ENCODE data around the gene VPS52.
"Not testable (repeated sequence)": the region's sequence is repeated elsewhere in the genome, so short reads cannot be mapped to it uniquely, and the experiment has no call there.

Gene VPS52

DNA sequence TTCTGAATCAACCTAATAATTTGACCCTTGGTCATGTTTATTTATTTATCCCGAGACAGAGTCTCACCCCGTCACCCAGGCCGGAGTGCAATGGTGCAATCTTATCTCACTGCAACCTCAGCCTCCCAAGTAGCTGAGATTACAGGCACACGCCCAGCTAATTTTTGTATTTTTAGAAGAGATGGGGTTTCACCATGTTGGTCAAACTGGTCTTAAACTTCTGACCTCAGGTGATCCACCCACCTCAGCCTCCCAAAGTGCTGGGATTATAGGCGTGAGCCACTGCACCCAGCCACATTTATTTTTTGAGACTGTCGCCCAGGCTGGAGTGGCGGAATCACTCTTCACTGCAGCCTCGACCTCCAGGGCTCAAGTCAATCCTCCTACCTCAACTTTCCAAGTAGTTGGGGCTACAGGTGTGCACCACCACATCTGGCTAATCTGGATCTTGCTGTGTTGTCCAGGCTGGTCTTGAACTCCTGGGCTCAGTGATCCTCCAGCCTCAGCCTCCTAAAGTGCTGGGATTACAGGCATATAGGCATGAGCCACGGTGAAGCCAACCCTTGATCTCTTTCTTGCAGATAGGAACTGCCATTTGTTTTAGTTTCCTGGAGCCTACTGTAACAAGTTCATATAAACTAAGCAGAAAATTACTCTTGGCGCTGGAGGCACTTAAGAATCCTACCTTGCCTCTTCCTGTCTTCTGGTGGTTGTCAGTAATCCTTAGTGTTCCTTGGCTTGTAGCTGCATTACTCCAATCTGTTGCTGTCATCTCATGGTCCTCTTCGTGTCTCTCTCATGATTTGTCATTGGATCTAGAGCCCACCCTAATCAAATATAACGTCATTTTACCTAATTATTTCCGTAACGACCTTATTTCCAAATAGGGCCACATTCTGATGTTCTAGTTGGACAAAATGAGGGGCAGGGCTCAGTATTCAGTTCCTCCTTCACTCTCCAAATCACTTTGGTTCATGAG is 2.5 kb upstream of the VPS52 start:
- TF ChIP-seq, protein P1, sequence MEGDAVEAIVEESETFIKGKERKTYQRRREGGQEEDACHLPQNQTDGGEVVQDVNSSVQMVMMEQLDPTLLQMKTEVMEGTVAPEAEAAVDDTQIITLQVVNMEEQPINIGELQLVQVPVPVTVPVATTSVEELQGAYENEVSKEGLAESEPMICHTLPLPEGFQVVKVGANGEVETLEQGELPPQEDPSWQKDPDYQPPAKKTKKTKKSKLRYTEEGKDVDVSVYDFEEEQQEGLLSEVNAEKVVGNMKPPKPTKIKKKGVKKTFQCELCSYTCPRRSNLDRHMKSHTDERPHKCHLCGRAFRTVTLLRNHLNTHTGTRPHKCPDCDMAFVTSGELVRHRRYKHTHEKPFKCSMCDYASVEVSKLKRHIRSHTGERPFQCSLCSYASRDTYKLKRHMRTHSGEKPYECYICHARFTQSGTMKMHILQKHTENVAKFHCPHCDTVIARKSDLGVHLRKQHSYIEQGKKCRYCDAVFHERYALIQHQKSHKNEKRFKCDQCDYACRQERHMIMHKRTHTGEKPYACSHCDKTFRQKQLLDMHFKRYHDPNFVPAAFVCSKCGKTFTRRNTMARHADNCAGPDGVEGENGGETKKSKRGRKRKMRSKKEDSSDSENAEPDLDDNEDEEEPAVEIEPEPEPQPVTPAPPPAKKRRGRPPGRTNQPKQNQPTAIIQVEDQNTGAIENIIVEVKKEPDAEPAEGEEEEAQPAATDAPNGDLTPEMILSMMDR (conservative IDR thresholded peaks at IDR 0.05; ENCODE audit: control insufficient read depth, insufficient read depth, low read depth, low read length): no peak
- H3K4me3 ChIP-seq (ENCODE audit: control insufficient read depth, low read depth, low read length): peak overlapping the region; percentile 100
- no peak for DNase-seq (ENCODE audit: low read depth)

DNA sequence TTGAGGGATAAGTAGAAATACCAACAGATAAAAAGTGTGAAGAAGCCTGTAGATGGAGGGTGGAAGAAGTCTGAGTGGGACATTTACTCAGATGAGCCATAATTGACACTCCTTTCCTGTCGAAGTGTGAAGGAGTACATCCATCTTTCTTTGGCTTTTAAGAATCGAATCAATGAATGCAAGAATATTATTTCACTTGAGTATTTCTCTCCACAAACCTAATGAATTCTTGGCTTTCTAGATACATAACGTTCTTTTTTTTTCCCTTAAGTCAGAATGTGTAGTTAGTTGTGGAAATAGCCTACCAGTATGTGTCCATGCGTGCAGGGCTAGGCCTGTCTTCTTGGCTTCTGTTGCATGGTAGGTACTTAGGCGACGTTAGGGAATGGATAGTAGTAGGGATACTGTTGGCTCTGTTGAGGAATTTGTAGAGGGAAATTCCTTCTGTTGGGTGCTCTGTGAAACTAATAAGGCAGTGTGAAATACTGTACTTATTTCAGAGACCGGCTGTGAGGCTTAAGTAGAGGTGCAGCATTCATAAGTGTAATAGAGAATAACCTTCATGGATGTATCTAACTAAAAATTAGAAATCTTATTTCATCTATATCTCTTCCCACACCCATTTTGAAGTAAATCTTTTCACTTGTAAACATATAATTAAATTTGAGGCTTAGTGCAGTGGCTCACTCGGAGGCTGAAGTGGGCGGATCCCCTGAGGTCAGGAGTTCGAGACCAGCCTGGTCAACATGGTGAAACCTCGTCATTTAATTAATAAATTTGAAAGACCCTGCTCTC is 1.6 kb upstream of the VPS52 start:
- no peak for DNase-seq (ENCODE audit: low read depth)
- TF ChIP-seq, protein P1 (conservative IDR thresholded peaks at IDR 0.05; ENCODE audit: control insufficient read depth, insufficient read depth, low read depth, low read length): no peak
- H3K4me3 ChIP-seq (ENCODE audit: control insufficient read depth, low read depth, low read length): peak overlapping the region; percentile 100

DNA sequence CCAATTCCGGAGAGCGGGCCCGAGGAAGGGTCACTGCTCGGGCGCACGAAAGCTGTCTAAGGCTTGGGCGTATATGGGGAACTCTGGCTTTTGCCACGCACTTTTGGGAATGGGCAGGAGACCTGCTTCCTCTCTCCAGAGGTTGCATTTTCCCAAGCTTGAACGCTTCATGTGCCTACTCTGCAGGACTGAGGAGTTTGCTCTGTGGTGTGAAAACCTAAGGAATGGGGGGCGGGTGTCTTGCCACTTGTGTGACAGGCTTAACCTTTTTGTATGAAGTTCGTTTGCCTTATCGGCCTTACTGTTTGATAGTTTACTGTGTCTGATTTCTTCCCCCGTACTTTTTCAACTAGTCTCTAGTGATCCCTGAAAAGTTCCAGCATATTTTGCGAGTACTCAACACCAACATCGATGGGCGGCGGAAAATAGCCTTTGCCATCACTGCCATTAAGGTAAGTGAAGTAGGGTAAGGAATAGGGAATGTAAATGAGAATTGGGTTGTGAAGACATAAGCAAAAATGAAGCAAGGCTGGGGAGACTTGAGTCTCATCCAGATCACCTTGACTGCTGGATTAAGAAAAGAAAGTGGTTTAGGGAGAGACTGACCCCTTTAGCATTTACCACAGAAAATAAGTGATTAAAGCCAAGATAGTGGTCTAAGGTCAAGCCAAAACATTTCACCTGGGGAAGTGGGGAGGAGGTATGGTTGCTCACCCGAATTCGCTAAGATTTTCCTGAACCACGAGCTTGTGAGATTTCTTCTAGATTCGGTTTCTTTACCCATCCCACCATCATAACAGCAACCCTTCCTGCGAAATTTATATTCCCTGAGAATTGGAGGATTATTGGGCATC is 826 bp upstream of the VPS52 start:
- H3K4me3 ChIP-seq (ENCODE audit: control insufficient read depth, low read depth, low read length): peak overlapping the region; percentile 100
- DNase-seq (ENCODE audit: low read depth): peak; percentile 20
- TF ChIP-seq, protein P1 (conservative IDR thresholded peaks at IDR 0.05; ENCODE audit: control insufficient read depth, insufficient read depth, low read depth, low read length): no peak

DNA sequence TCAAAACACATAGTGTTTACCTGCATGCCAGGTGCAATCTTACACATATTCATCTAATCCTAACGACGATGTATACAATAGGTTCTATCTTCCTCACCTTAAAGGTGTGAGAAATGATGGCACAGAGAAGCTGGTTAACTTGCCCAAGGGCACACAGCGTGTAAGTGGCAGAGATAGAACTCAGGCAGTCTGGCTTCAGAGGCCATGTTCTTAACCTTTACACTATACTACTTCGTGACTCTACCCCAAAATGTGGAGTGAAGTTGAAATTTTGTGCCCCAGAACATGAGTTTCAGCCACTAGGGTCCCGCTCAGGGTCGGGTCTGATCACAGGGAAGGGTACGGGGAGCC is 584 bp downstream of the VPS52 start:
- peak overlapping the region; percentile 100 for H3K4me3 ChIP-seq (ENCODE audit: control insufficient read depth, low read depth, low read length)
- TF ChIP-seq, protein P1 (conservative IDR thresholded peaks at IDR 0.05; ENCODE audit: control insufficient read depth, insufficient read depth, low read depth, low read length): no peak
- DNase-seq (ENCODE audit: low read depth): peak; percentile 28

DNA sequence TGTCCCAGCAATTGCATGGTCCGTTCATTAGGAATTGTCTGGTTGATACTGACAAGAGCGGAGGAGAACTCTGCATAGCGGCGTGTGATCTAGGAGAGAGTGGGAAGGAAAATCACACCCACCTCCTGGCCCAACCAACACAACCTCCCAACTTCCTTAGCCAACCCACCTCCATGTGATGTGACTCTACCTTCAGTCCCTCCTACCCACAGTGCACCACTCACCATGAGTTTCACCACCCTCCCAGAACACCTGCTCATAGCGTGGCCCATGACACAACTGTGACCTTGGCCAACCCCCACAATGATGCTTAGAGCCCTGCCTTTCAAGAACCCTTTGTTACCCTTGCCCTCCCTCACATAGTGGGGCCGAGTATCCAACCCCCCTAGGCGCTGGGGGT is 7.7 kb downstream of the VPS52 start:
- TF ChIP-seq, protein P1 (conservative IDR thresholded peaks at IDR 0.05; ENCODE audit: control insufficient read depth, insufficient read depth, low read depth, low read length): no peak
- no peak overlapping the region for H3K4me3 ChIP-seq (ENCODE audit: control insufficient read depth, low read depth, low read length)
- DNase-seq (ENCODE audit: low read depth): no peak

DNA sequence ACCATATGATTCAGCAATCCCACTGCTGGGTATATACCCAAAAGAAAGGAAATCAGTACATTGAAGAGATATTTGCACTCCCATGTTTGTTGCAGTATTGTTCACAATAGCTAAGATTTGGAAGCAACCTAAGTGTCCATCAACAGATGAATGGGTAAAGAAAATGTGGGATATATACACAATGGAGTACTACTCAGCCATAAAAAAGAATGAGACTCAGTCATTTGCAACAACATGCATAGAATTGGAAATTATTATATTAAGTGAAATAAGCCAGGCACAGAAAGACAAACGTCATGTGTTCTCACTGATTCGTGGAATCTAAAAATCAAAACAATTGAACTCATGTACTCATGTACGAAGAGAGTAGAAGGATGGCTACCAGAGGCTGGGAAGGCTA is 9.2 kb downstream of the VPS52 start:
- not testable (repeated sequence) for H3K4me3 ChIP-seq (ENCODE audit: control insufficient read depth, low read depth, low read length); DNase-seq (ENCODE audit: low read depth)

All from fibroblast of mammary gland (primary cell).